NCI-H345 treated with DMSO at 0.1 percent for 48 hours (cell line): ENCODE measurements around the gene CNTN4.
"Not testable (repeated sequence)": the region's sequence is repeated elsewhere in the genome, so short reads cannot be mapped to it uniquely, and the experiment has no call there.

Source experiments
- DNase-seq: peaks from one replicate; lab custom pipeline; 2025; ENCODE audit not compliant: unreplicated experiment; lab: John Stamatoyannopoulos, UW

CNTN4 gene

DNA sequence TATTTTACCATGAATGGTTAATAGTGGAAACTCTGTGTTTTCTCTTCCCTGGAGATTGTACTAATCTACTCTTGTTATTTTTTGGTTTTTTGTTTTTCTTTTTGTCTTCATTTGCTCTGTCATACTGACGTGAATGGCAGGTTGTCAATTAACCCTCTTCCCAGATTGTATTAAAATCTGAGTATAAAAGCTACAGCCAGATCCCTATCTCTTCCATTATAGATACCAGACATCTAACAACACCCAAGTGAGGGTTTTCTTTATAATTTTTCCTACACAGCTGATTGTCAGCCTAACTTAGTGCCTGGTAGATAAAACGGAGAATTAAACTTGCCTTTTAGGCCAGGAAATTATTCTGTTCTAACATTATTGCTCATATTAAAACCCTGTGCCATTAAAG, 848.9 kb downstream of the CNTN4 start:
- no peak for DNase-seq

GRCh38 chr3:2948882-2949281, 850.2 kb downstream of the CNTN4 start:
- no peak for DNase-seq

DNA sequence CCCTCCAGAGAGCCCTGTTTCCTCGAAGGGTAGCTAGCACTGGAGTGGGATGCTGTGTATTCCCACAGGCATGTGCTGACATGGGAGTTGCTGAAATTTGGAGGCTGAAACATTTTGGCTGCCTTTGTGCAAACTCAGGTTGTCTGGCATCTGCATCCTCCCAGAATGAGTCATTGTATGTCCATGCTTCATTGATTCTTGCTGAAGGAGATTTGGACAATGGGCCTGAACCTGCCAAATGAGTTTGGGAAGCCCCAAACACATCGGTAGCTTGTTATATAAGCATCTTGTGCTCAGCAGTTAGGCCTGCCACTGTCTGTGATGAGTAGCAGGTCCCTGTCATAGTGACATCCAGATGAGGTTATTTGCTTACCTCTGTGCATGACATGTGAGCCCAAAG, 851.5 kb downstream of the CNTN4 start:
- DNase-seq = no peak

DNA sequence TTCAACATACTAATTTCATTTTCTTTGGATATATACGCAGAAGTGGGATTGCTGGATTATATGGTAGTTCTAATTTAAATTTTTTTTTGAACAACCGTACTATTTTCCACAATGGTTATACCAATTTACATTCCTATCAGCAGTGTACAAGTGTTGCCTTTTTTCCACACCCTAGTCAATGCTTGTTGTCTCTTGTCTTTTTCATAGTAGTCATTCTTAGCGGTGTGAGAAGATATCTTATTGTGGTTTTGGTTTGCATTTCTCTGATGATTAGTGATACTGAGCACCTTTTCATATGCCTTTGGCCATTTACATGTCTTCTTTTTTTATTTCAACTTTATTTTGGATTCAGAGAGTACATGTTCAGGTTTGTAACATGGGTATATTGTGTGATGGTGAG, 858.4 kb downstream of the CNTN4 start:
- no peak for DNase-seq

DNA sequence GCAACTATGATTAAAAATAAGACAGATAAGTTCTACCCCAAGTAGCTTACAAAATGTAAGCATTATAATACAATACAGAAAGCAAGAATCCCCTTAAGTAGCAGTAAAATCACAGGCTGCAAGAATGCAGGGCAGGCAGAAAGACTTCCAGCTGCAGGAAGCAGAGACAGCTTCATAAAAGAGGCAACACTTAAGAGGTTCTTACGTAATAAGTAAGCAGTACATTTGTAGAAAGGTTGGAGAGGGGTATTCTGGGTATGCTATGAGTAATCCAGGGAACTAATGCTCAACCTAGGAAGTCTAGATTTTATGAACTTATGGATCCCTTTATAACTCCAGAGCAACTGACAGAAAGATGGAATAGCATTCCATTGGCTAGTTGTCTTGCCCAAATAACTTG, 859.9 kb downstream of the CNTN4 start:
- DNase-seq = no peak

- no peak for DNase-seq
Measured at GRCh38 chr3:2961576-2961975, 862.9 kb downstream of the CNTN4 start.

GRCh38 chr3:2967871-2968270, 869.2 kb downstream of the CNTN4 start:
- DNase-seq = no peak

DNA sequence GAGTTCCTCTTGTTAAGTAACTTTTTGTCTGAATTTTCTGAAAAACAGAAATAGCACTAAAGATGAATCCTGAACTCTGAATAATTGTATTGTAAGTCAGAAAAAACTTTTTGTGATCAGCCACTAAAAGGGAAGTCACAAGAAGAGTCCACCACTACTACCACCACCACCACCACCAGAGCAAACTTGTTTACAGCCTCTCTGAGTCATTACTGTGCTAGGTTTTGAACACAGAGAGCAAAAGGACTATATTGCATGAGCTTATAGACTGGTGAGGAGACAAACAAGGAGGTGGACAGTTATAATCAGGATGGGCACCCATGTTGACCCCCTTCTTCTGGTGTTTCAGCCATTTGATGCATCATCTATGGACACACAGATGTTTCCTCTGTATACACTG, 869.8 kb downstream of the CNTN4 start:
- DNase-seq = no peak

- no peak for DNase-seq
Measured at GRCh38 chr3:2976212-2976611, 877.5 kb downstream of the CNTN4 start.

GRCh38 chr3:2976796-2977195, 878.1 kb downstream of the CNTN4 start:
- no peak for DNase-seq

DNA sequence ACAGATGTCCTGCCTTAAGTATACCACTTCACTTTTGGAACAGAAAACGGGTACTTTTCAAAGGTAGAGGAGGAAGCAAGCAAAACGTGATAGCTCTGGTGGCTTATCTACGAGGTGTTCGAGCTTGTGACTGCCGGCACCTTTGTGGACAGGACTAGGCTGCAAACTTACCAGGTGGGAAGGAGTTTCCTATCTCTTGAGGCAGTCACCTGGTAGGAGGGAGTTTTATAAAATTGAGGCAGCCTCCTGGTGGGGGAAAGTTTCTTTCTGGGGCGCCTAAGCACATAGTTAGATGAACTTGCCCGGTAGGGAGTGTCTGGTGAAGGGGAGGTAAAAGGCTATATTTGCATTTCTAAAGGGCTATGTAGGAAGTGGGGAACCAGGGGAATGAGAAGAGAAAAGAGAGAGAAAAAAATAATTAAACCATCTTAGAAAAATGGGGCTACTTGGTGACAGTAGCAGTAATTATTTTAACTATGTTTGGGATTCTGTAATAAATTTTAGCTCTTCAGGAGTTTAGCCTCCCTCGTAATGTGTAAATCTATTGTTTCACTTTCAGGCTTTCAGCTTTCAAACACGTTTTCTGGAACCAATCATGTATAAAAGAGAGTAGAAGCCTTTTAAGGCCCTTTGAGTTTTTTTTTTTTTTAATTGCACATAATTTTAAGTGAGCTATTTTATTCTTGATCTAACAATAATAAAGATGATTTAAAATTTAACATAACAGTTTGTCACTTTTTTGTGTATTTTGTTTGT, 880.5 kb downstream of the CNTN4 start:
- DNase-seq = no peak

DNA sequence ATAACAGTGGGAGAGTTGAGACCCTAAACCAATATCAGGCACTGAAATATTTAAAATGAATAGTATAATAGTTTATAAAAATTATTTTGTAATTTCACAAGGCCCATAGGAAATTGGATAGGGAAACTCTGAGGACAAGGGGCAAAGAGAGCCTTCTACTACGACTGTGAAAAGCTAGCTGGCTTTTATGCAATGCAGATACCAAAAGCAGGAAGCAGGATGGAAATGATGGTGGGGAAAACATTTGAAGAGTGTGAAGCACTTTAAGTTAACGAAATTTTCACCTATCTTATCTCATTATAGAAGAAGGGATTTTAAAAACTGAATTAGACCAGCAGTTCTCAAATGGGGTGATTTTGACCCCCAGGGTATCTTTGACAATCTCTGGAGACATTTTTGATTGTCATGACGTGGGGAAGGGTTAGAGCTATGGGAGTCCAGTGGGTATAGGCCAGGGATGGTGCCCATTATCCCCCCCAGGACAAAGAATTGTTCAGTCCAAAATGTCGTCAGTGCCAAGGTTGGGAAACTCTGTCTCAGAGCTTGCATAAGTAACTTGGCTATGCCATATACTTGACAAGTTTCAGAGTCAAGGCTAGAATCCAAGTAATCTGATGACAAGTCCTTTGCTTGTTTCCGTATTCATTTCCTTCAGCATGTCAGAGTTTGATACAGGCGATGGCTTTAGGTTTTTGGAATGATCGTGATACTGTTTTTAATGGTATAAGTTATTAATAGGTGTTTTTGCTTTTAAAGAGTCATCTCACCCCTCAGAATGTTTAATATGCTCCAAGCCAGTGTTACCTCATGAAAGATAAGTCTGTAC, 885.6 kb downstream of the CNTN4 start:
- no peak for DNase-seq

GRCh38 chr3:2984831-2985220, 886.2 kb downstream of the CNTN4 start:
- no peak for DNase-seq

GRCh38 chr3:2985479-2985878, 886.8 kb downstream of the CNTN4 start:
- no peak for DNase-seq

- no peak for DNase-seq
Measured at GRCh38 chr3:2992534-2992933, 893.9 kb downstream of the CNTN4 start.

DNA sequence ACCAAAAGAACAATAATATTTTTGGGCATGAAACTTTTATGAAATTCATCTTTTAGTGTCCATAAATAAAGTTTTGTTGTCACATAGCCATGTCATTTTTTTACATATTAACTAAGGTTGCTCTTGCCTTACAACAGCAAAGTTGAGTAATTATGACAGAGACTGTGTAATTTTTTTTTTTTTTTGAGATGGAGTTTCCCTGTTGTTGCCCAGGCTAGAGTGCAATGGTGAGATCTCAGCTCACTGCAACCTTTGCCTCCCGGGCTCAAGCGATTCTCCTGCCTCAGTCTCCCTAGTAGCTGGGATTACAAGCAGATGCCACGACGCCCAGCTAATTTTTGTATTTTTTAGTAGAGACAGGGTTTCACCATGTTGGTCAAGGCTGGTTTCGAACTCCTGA, 894.5 kb downstream of the CNTN4 start:
- DNase-seq = not testable (repeated sequence)

DNA sequence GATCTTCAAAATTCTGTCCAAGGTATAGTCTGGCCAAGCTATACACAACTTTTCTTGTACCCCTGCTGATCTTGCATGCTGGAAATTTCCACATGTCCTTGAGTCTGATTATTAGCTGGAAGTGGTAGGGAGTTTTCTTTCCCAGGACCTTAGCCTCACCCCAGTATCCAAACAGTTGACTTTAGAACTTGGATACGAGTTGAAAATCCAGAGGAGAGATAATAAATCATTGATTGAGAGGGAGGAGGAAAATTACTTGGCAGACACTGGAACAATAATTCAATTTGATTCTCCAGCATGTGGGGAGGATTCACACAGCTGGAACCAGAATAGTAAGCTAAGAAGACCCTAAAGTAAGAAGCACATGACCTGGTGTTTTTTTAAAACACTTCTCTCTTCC, 895.1 kb downstream of the CNTN4 start:
- no peak for DNase-seq

- DNase-seq = no peak
Measured at GRCh38 chr3:2995195-2995594, 896.5 kb downstream of the CNTN4 start.

GRCh38 chr3:3005146-3005744, 906.6 kb downstream of the CNTN4 start:
- DNase-seq = no peak

DNA sequence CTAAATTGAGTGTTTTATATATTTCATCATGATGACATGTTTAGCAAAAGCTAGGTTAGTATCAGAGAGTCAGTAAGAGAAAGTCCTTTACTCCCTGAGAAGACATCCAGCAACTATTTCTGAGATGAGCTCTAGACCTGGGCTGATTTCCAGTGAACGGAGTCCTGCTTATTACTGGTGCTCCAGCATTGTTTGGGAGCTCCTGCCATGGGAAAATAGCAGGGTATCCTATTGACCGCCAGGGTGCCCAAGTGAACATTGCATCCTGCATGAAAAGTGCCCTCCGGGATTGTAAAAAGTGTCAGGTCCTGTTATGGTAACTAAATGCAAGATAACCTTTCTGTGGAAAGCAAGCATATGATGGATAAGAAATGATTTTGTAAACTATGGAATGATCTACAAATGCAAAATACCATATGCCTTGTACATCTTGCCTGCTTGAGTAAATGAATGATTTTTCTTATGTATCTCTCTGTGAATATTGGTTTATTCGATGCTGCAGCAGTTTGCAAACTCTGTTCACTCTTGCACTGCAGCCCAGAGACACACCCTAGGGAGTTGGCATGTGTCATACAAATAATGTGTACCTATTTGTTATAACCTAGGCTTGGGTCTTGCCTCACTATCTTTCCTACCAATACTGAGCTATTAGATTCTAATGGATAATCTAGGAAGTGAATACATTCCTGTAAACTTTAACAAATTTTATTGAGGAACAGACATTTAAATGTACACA, 914.8 kb downstream of the CNTN4 start:
- no peak for DNase-seq
